ENCODE data around the gene SIRT4. TPM values are rescaled to one million over a fixed set of nuclear protein-coding genes. Genes with fewer than 3 reads are reported as not detected.

The SIRT4 gene
- total RNA-seq, 1 experiment from 2014 or later, result 2.8 TPM

DNA sequence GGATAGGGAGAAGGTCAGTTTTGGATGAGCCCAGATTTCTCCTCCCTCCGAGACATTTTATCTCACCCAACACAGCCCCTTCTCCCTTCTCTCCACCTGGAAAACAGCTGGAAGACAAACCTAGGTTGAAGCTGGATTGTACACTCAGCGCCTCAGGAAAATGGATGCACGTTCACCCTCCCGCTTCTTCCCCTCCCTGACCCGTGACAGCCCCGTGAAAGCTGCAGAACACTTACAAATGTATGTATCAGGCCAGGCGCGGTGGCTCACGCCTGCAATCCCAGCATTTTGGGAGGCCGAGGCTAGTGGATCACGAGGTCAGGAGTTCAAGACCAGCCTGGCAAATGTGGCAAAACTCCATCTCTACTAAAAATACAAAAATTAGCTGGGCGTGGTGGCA, 14.6 kb upstream of the SIRT4 start:
- intact Hi-C loops (cut with micrococcal nuclease), result no loop called here
- TF ChIP-seq POLR2A (IDR thresholded peaks at IDR 0.05; ENCODE audit: borderline replicate concordance, extremely low read depth, insufficient read depth, insufficient read length), result no peak
- TF ChIP-seq ATF3 (IDR thresholded peaks at IDR 0.05), result no peak
- TF ChIP-seq YY1 (IDR thresholded peaks at IDR 0.05; ENCODE audit: extremely low read depth, insufficient replicate concordance, low read depth, low read length), result no peak
- no peak for TF ChIP-seq FOSL1 (IDR thresholded peaks at IDR 0.05; ENCODE audit: low read depth)
- no peak for TF ChIP-seq RAD21 (IDR thresholded peaks at IDR 0.05; ENCODE audit: low read depth)
- no peak for TF ChIP-seq ZFX (IDR thresholded peaks at IDR 0.05)
- no peak for TF ChIP-seq SRF (IDR thresholded peaks at IDR 0.05; ENCODE audit: low read depth)
- no peak for TF ChIP-seq SP1 (IDR thresholded peaks at IDR 0.05; ENCODE audit: low read depth)
- TF ChIP-seq CEBPB (IDR thresholded peaks at IDR 0.05; ENCODE audit: low read depth), result no peak
- no peak for TF ChIP-seq ELF1 (IDR thresholded peaks at IDR 0.05; ENCODE audit: borderline replicate concordance, low read depth)
- TF ChIP-seq JUND (IDR thresholded peaks at IDR 0.05), result no peak
- TF ChIP-seq POLR2AphosphoS5 (IDR thresholded peaks at IDR 0.05; ENCODE audit: low read depth, low read length), result no peak
- TF ChIP-seq MAX (IDR thresholded peaks at IDR 0.05), result no peak
- ChIA-PET CTCF (interaction anchor here (1.3 to 2.9 kb wide), 3 partner anchors 22 to 86 kb away, joined by 3 to 13 read pairs (median 3); partner anchors contain the start of genes PXN and RPLP0), RAD21 (ENCODE audit: low non-redundant PET in 1 of 2, low total read pairs in 2 of 2, uncharacterized antibody in 2 of 2, unreplicated experiment in 2 of 2) (no interaction called here), POLR2A (interaction anchor here (0.6 to 8.0 kb wide), 7 partner anchors 21 to 87 kb away, joined by 3 to 223 read pairs (median 7); partner anchors contain the start of genes PXN and RPLP0)
- Histone ChIP-seq H3K9ac (ENCODE audit: low read length) (no peak overlapping the region), H3K4me2 (ENCODE audit: low read length) (no peak overlapping the region), H3K4me1 (ENCODE audit: control insufficient read depth in 1 of 2, insufficient read depth in 2 of 2, low read length in 2 of 2) (peaks cover 13 to 40% of the 10 kb centered on the region in 2 experiments), H3K79me2 (ENCODE audit: insufficient read depth, low read length) (no peaks in the 10 kb centered on the region), H3K4me3 (replicated peaks in 1 of 2; ENCODE audit: low read depth in 1 of 2, low read length in 2 of 2) (no peak overlapping the region), H2AFZ (ENCODE audit: low read depth, low read length, poor library complexity, severe bottlenecking) (no peak overlapping the region), H3K9me3 (ENCODE audit: control insufficient read depth in 1 of 2, insufficient read depth in 1 of 2, low read depth in 1 of 2, low read length in 2 of 2) (no peaks in the 10 kb centered on the region), H4K20me1 (ENCODE audit: insufficient read depth) (no peaks in the 10 kb centered on the region), H3K36me3 (ENCODE audit: control insufficient read depth in 1 of 2, insufficient read depth in 2 of 2, low read length in 2 of 2) (no peaks in the 10 kb centered on the region), H3K9me2 (ENCODE audit: insufficient read depth) (no peaks in the 10 kb centered on the region), H3K27me3 (ENCODE audit: insufficient read depth, low read length) (no peaks in the 10 kb centered on the region), H3K27ac (ENCODE audit: low read depth, low read length) (no peak overlapping the region)
- DNase-seq (ENCODE audit: low read depth, low spot score) (no peak), ATAC-seq (no peak)
- no TSS peak for BruUV-seq (replicated peaks)

All from HCT116 (cell line).